WTC11 (cell line): ENCODE data around the gene FAM227A.
"Not testable (repeated sequence)": the region's sequence is repeated elsewhere in the genome, so short reads cannot be mapped to it uniquely, and the experiment has no call there.

Experiments used
- ETV6 ChIP-seq: sonication (generic); formaldehyde crosslinking; IDR thresholded peaks from 2 replicates; pipeline ENCODE4 v1.8.1; 2022; ENCODE audit warnings: mild to moderate bottlenecking, missing genetic modification reagents
- FOXK1 ChIP-seq: sonication (generic); formaldehyde crosslinking; IDR thresholded peaks from 2 replicates; pipeline ENCODE4 v1.8.0; 2022; ENCODE audit warnings: mild to moderate bottlenecking, moderate library complexity, missing genetic modification reagents
- JUN ChIP-seq: sonication (generic); formaldehyde crosslinking; IDR thresholded peaks from 2 replicates; pipeline ENCODE4 v1.8.0; 2023; ENCODE audit warnings: mild to moderate bottlenecking, missing genetic modification reagents
- KAT7 ChIP-seq: sonication (generic); formaldehyde crosslinking; IDR thresholded peaks from 2 replicates; pipeline ENCODE4 v1.8.1; 2023; ENCODE audit warnings: missing genetic modification reagents, mild to moderate bottlenecking, borderline replicate concordance
- SP1 ChIP-seq: sonication (generic); formaldehyde crosslinking; conservative IDR thresholded peaks from 2 replicates; pipeline ENCODE4 v1.8.1; 2022; ENCODE audit warnings: missing genetic modification reagents
- TF ChIP-seq, protein P1 (sequence below): sonication (generic); formaldehyde crosslinking; IDR thresholded peaks from 2 replicates; pipeline ENCODE4 v1.8.0; 2023; ENCODE audit warnings: missing genetic modification reagents, mild to moderate bottlenecking, borderline replicate concordance
- TF ChIP-seq, protein P2 (sequence below): sonication (generic); formaldehyde crosslinking; IDR thresholded peaks from 2 replicates; pipeline ENCODE4 v1.8.1; 2023; ENCODE audit warnings: mild to moderate bottlenecking, missing genetic modification reagents, moderate library complexity
- TF ChIP-seq, protein P3 (sequence below): fragments of 250-450 bp; sonication (Bioruptor Pico); IDR thresholded peaks from 2 replicates; pipeline ENCODE4 v1.9.0; 2021; ENCODE audit warnings: moderate library complexity, mild to moderate bottlenecking, inconsistent platforms, borderline replicate concordance
- TF ChIP-seq, protein P4 (sequence below): fragments of 200-600 bp; IDR thresholded peaks from 2 replicates; pipeline ENCODE4 v1.8.0; 2022; ENCODE audit warnings: antibody characterized with exemption
- TF ChIP-seq, protein P5 (sequence below): sonication (generic); formaldehyde crosslinking; IDR thresholded peaks from 2 replicates; pipeline ENCODE4 v1.8.0; 2023; ENCODE audit warnings: mild to moderate bottlenecking, missing genetic modification reagents
- TF ChIP-seq, protein P6 (sequence below): sonication (generic); formaldehyde crosslinking; IDR thresholded peaks from 2 replicates; pipeline ENCODE4 v1.8.1; 2022; ENCODE audit warnings: low read depth, mild to moderate bottlenecking, moderate library complexity, missing genetic modification reagents, borderline replicate concordance

DNA sequence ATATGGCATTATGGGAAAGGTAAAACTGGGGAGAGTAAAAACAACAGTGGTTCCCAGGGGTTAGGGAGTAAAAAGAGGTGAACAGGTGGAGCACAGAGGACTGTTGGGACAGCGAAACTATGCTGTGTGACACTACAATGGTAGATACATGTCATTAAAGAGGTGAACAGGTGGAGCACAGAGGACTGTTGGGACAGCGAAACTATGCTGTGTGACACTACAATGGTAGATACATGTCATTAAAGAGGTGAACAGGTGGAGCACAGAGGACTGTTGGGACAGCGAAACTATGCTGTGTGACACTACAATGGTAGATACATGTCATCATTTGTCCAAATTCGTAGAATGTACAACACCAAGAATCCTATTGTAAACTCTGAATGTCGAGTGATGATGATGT, 11.9 kb downstream of the FAM227A start:
- not testable (repeated sequence) for TF ChIP-seq ETV6; FOXK1; KAT7 (CRISPR knock-in tag); SP1; JUN (CRISPR knock-in tag)
- TF ChIP-seq, protein P1, sequence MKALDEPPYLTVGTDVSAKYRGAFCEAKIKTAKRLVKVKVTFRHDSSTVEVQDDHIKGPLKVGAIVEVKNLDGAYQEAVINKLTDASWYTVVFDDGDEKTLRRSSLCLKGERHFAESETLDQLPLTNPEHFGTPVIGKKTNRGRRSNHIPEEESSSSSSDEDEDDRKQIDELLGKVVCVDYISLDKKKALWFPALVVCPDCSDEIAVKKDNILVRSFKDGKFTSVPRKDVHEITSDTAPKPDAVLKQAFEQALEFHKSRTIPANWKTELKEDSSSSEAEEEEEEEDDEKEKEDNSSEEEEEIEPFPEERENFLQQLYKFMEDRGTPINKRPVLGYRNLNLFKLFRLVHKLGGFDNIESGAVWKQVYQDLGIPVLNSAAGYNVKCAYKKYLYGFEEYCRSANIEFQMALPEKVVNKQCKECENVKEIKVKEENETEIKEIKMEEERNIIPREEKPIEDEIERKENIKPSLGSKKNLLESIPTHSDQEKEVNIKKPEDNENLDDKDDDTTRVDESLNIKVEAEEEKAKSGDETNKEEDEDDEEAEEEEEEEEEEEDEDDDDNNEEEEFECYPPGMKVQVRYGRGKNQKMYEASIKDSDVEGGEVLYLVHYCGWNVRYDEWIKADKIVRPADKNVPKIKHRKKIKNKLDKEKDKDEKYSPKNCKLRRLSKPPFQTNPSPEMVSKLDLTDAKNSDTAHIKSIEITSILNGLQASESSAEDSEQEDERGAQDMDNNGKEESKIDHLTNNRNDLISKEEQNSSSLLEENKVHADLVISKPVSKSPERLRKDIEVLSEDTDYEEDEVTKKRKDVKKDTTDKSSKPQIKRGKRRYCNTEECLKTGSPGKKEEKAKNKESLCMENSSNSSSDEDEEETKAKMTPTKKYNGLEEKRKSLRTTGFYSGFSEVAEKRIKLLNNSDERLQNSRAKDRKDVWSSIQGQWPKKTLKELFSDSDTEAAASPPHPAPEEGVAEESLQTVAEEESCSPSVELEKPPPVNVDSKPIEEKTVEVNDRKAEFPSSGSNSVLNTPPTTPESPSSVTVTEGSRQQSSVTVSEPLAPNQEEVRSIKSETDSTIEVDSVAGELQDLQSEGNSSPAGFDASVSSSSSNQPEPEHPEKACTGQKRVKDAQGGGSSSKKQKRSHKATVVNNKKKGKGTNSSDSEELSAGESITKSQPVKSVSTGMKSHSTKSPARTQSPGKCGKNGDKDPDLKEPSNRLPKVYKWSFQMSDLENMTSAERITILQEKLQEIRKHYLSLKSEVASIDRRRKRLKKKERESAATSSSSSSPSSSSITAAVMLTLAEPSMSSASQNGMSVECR (CRISPR knock-in tag): not testable (repeated sequence)
- TF ChIP-seq, protein P2, sequence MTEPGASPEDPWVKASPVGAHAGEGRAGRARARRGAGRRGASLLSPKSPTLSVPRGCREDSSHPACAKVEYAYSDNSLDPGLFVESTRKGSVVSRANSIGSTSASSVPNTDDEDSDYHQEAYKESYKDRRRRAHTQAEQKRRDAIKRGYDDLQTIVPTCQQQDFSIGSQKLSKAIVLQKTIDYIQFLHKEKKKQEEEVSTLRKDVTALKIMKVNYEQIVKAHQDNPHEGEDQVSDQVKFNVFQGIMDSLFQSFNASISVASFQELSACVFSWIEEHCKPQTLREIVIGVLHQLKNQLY (CRISPR knock-in tag): not testable (repeated sequence)
- TF ChIP-seq, protein P3, sequence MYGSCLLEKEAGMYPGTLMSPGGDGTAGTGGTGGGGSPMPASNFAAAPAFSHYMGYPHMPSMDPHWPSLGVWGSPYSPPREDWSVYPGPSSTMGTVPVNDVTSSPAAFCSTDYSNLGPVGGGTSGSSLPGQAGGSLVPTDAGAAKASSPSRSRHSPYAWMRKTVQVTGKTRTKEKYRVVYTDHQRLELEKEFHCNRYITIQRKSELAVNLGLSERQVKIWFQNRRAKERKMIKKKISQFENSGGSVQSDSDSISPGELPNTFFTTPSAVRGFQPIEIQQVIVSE: not testable (repeated sequence)
- TF ChIP-seq, protein P4, sequence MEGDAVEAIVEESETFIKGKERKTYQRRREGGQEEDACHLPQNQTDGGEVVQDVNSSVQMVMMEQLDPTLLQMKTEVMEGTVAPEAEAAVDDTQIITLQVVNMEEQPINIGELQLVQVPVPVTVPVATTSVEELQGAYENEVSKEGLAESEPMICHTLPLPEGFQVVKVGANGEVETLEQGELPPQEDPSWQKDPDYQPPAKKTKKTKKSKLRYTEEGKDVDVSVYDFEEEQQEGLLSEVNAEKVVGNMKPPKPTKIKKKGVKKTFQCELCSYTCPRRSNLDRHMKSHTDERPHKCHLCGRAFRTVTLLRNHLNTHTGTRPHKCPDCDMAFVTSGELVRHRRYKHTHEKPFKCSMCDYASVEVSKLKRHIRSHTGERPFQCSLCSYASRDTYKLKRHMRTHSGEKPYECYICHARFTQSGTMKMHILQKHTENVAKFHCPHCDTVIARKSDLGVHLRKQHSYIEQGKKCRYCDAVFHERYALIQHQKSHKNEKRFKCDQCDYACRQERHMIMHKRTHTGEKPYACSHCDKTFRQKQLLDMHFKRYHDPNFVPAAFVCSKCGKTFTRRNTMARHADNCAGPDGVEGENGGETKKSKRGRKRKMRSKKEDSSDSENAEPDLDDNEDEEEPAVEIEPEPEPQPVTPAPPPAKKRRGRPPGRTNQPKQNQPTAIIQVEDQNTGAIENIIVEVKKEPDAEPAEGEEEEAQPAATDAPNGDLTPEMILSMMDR: not testable (repeated sequence)
- TF ChIP-seq, protein P5, sequence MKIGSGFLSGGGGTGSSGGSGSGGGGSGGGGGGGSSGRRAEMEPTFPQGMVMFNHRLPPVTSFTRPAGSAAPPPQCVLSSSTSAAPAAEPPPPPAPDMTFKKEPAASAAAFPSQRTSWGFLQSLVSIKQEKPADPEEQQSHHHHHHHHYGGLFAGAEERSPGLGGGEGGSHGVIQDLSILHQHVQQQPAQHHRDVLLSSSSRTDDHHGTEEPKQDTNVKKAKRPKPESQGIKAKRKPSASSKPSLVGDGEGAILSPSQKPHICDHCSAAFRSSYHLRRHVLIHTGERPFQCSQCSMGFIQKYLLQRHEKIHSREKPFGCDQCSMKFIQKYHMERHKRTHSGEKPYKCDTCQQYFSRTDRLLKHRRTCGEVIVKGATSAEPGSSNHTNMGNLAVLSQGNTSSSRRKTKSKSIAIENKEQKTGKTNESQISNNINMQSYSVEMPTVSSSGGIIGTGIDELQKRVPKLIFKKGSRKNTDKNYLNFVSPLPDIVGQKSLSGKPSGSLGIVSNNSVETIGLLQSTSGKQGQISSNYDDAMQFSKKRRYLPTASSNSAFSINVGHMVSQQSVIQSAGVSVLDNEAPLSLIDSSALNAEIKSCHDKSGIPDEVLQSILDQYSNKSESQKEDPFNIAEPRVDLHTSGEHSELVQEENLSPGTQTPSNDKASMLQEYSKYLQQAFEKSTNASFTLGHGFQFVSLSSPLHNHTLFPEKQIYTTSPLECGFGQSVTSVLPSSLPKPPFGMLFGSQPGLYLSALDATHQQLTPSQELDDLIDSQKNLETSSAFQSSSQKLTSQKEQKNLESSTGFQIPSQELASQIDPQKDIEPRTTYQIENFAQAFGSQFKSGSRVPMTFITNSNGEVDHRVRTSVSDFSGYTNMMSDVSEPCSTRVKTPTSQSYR (CRISPR knock-in tag): not testable (repeated sequence)
- TF ChIP-seq, protein P6, sequence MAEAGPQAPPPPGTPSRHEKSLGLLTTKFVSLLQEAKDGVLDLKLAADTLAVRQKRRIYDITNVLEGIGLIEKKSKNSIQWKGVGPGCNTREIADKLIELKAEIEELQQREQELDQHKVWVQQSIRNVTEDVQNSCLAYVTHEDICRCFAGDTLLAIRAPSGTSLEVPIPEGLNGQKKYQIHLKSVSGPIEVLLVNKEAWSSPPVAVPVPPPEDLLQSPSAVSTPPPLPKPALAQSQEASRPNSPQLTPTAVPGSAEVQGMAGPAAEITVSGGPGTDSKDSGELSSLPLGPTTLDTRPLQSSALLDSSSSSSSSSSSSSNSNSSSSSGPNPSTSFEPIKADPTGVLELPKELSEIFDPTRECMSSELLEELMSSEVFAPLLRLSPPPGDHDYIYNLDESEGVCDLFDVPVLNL (CRISPR knock-in tag): not testable (repeated sequence)
